GM12801 (cell line): ENCODE measurements around the gene KLF7.

ENCODE experiments used
- TF ChIP-seq, protein P1 (sequence below): IDR thresholded peaks from one replicate; pipeline ENCODE4 v1.5.1; 2011; ENCODE audit warnings: control low read depth; ENCODE audit not compliant: insufficient read length; ENCODE audit errors: extremely low read depth

The KLF7 gene

DNA sequence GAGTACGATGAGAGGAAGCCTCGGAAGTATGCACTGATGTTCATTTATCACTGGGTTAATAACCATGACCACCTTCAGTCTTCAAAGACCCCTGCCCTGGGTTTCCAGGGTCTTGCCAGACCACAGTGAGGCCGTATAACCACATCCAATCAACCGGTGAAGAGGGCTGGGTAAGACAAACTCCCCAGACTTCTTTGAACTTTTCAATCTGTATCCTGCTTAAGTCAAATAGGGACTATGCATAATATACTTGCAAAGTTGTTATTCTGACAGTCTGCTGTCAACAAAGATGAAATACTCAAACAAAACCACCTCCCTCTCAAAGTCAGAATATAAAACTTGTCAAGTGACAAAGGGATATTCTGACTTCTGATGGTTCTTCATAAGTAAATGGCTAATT lies 54.0 kb downstream of the KLF7 start:
- TF ChIP-seq, protein P1, sequence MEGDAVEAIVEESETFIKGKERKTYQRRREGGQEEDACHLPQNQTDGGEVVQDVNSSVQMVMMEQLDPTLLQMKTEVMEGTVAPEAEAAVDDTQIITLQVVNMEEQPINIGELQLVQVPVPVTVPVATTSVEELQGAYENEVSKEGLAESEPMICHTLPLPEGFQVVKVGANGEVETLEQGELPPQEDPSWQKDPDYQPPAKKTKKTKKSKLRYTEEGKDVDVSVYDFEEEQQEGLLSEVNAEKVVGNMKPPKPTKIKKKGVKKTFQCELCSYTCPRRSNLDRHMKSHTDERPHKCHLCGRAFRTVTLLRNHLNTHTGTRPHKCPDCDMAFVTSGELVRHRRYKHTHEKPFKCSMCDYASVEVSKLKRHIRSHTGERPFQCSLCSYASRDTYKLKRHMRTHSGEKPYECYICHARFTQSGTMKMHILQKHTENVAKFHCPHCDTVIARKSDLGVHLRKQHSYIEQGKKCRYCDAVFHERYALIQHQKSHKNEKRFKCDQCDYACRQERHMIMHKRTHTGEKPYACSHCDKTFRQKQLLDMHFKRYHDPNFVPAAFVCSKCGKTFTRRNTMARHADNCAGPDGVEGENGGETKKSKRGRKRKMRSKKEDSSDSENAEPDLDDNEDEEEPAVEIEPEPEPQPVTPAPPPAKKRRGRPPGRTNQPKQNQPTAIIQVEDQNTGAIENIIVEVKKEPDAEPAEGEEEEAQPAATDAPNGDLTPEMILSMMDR = no peak

- TF ChIP-seq, protein P1 = no peak
Measured at GRCh38 chr2:207110715-207111114, 55.0 kb downstream of the KLF7 start.

- TF ChIP-seq, protein P1 = no peak
Measured at GRCh38 chr2:207110310-207110709, 55.4 kb downstream of the KLF7 start.

DNA sequence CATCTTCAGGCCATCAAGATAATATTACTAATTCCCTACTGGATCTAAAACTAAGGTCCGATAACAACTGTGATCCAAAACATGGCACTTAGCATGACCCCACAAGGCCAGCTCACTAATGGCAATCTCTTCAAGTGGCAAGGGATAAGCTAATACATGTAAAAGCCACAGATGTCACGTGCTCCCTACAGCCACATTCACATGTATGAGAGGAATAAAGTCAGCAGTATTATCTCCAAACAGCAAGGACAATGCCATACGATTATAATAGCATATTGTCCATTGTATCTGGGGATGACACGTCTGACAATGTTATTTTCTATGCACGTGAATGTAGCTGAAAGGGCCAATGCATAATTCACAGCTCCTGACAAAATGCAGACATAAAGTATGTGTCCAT lies 56.0 kb downstream of the KLF7 start:
- TF ChIP-seq, protein P1 = no peak

GRCh38 chr2:207108440-207108839 lies 57.3 kb downstream of the KLF7 start:
- TF ChIP-seq, protein P1 = no peak

DNA sequence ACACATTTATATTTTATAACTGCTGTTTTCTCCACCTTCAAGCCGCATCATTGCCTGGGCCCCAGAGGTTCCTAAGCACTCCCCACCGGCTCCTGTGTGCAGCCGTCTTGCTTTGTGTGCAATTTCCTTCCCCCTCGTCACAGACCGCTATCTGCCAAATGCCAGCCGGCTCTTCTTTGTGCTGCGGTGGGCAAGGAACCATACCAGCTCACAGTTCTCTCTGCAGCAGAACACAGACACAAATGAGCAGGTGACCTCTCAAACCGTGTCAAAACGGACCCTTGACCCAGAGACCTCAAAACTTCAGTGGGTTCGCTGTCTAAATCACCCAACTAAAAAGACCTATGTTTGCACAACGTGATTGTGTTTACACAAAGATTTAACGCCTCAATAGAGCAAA lies 58.2 kb downstream of the KLF7 start:
- TF ChIP-seq, protein P1 = no peak

GRCh38 chr2:207107131-207107530 lies 58.6 kb downstream of the KLF7 start:
- TF ChIP-seq, protein P1 = no peak

DNA sequence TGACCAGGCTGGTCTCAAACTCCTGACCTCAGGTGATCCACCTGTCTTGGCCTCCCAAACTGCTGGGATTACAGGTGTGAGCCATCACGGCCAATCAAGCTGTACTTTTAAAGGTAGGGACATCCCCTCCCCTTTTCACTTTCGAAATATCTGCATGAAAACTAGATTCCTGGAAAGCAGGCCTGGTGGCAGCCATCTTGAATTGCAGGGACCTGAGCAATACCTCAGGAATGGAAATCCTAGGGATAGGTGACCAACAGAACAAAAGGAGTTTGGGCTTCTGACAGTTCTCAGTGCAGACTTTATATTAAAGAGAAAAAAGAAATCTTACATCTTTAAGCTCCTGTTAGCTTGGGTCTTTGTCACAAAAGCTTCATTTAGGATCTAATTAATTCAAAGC lies 62.6 kb downstream of the KLF7 start:
- TF ChIP-seq, protein P1 = no peak
